Liver (tissue), 9 donors: ENCODE data around the gene SPATC1L. TPM values are rescaled to one million over a fixed set of nuclear protein-coding genes. Genes with fewer than 3 reads are reported as not detected.

Experiments
- DNase-seq: peaks from one replicate; pipeline ENCODE4 v3.0.0-alpha.2; 2017; ENCODE audit warnings: low spot score
- H3K27ac ChIP-seq, 2 donors: one replicate each; pipeline ENCODE4 v1.7.0; 2013; ENCODE audit warnings: inconsistent platforms in 2 of 2, low read length in 2 of 2, control low read depth in 1 of 2, low read depth in 1 of 2, mild to moderate bottlenecking in 1 of 2
- H3K27me3 ChIP-seq, 4 donors: one replicate each; pipeline versions ENCODE4 v1.6.1 to v1.7.0; 2013; ENCODE audit warnings: low read length in 3 of 4, inconsistent platforms in 1 of 4, mild to moderate bottlenecking in 1 of 4, moderate library complexity in 1 of 4; ENCODE audit not compliant: control insufficient read depth in 4 of 4, insufficient read depth in 4 of 4
- H3K36me3 ChIP-seq, 4 donors: one replicate each; pipeline versions ENCODE4 v1.6.1 to v1.7.0; 2013; ENCODE audit warnings: low read length in 3 of 4, mild to moderate bottlenecking in 3 of 4, low read depth in 1 of 4, moderate library complexity in 1 of 4; ENCODE audit not compliant: control insufficient read depth in 4 of 4, insufficient read depth in 3 of 4
- H3K4me1 ChIP-seq, 4 donors: one replicate each; pipeline versions ENCODE4 v1.6.1 to v1.7.0; 2013; ENCODE audit warnings: low read length in 3 of 4, mild to moderate bottlenecking in 3 of 4, moderate library complexity in 1 of 4; ENCODE audit not compliant: control insufficient read depth in 4 of 4, insufficient read depth in 4 of 4
- H3K4me3 ChIP-seq, 3 donors: one replicate each; pipeline versions ENCODE4 v1.6.1 to v1.7.0; 2013; ENCODE audit warnings: low read length in 3 of 3, control low read depth in 1 of 3, low read depth in 1 of 3, mild to moderate bottlenecking in 1 of 3
- H3K9ac ChIP-seq, 2 donors: one replicate each; pipeline ENCODE4 v1.7.0; 2013; ENCODE audit warnings: low read length in 2 of 2, mild to moderate bottlenecking in 2 of 2, moderate library complexity in 2 of 2, control low read depth in 1 of 2, low read depth in 1 of 2
- H3K9me3 ChIP-seq, 4 donors: one replicate each; pipeline versions ENCODE4 v1.6.1 to v1.7.0; 2013; ENCODE audit warnings: low read length in 3 of 4; ENCODE audit not compliant: control insufficient read depth in 4 of 4
- ATF3 ChIP-seq: IDR thresholded peaks from 2 replicates; pipeline ENCODE4 v1.6.1; 2016; ENCODE audit warnings: antibody characterized with exemption
- CTCF ChIP-seq: fragments of 150-350 bp; IDR thresholded peaks from 2 replicates; pipeline ENCODE4 v1.5.1; 2017; ENCODE audit warnings: improper control_type of control experiment, low read depth, low read length; ENCODE audit not compliant: missing input control
- EGR1 ChIP-seq, 2 donors: IDR thresholded peaks; 2 replicates each; pipeline ENCODE4 v1.6.1; 2016 to 2018; ENCODE audit warnings: antibody characterized with exemption in 2 of 2, low read depth in 2 of 2
- FOXA1 ChIP-seq: IDR thresholded peaks from 2 replicates; pipeline ENCODE4 v1.6.1; 2016; ENCODE audit warnings: antibody characterized with exemption
- FOXA2 ChIP-seq: IDR thresholded peaks from 2 replicates; pipeline ENCODE4 v1.6.1; 2016; ENCODE audit warnings: antibody characterized with exemption
- GABPA ChIP-seq, 2 donors: IDR thresholded peaks in 1 of 2; conservative IDR thresholded peaks in 1 of 2; 2 replicates each; pipeline ENCODE4 v1.6.1; 2016; ENCODE audit warnings: antibody characterized with exemption in 2 of 2, mild to moderate bottlenecking in 1 of 2, moderate library complexity in 1 of 2
- HNF4A ChIP-seq, 2 donors: conservative IDR thresholded peaks; 2 replicates each; pipeline ENCODE4 v1.6.1; 2016; ENCODE audit warnings: antibody characterized with exemption in 2 of 2, mild to moderate bottlenecking in 2 of 2
- HNF4G ChIP-seq: IDR thresholded peaks from 2 replicates; pipeline ENCODE4 v1.6.1; 2016; ENCODE audit warnings: antibody characterized with exemption
- JUND ChIP-seq, 2 donors: IDR thresholded peaks; 2 replicates each; pipeline ENCODE4 v1.6.1; 2016; ENCODE audit warnings: antibody characterized with exemption in 2 of 2
- NR2F2 ChIP-seq: IDR thresholded peaks from 2 replicates; pipeline ENCODE4 v1.6.1; 2016; ENCODE audit warnings: antibody characterized with exemption
- RAD21 ChIP-seq, 2 donors: IDR thresholded peaks; 2 replicates each; pipeline ENCODE4 v1.6.1; 2016; ENCODE audit warnings: antibody characterized with exemption in 2 of 2, mild to moderate bottlenecking in 2 of 2
- RXRA ChIP-seq, 2 donors: IDR thresholded peaks; 2 replicates each; pipeline ENCODE4 v1.6.1; 2017 to 2018; ENCODE audit warnings: antibody characterized with exemption in 2 of 2, mild to moderate bottlenecking in 1 of 2
- SP1 ChIP-seq: IDR thresholded peaks from 2 replicates; pipeline ENCODE4 v1.6.1; 2018; ENCODE audit warnings: antibody characterized with exemption, mild to moderate bottlenecking
- TAF1 ChIP-seq: conservative IDR thresholded peaks from 2 replicates; pipeline ENCODE4 v1.6.1; 2016; ENCODE audit warnings: antibody characterized with exemption, mild to moderate bottlenecking
- YY1 ChIP-seq: IDR thresholded peaks from 2 replicates; pipeline ENCODE4 v1.6.1; 2016; ENCODE audit warnings: antibody characterized with exemption, mild to moderate bottlenecking
- ZBTB33 ChIP-seq: IDR thresholded peaks from 2 replicates; pipeline ENCODE4 v1.6.1; 2016; ENCODE audit warnings: antibody characterized with exemption
- polyA plus RNA-seq, 2 donors: library from polyadenylated mRNA; stranded (reverse) in 1 of 2; unstranded in 1 of 2; fragments of 200-250 nt in 1 of 2; fragments of >200 nt in 1 of 2; fragmentation: Nextera tagmentation in 1 of 2; extraction: Ambion mirVana in 1 of 2; gene quantifications; one replicate each; pipeline versions ENCODE4 v1.2.1 to v1.2.3, GENCODE V29; 2013 to 2015
- total RNA-seq, 2 donors: library from RNA; depleted of rRNA; stranded (reverse); fragments of >200 nt; gene quantifications; one replicate each; pipeline ENCODE4 v1.2.3, GENCODE V29; 2014
- TF ChIP-seq, protein P1 (sequence below): IDR thresholded peaks from 2 replicates; pipeline ENCODE4 v1.6.1; 2016; ENCODE audit warnings: antibody characterized with exemption
- TF ChIP-seq, protein P2 (sequence below): IDR thresholded peaks from 2 replicates; pipeline ENCODE4 v1.6.1; 2016; ENCODE audit warnings: antibody characterized with exemption, mild to moderate bottlenecking
- donor health status: healthy.
- donor health status: healthy.
- donor health status: healthy.
- donor health status: healthy.
- donor health status: healthy.

The SPATC1L gene
- total and polyA plus RNA-seq, 4 donors: 0.33 to 3.5 (median 0.79) TPM

DNA sequence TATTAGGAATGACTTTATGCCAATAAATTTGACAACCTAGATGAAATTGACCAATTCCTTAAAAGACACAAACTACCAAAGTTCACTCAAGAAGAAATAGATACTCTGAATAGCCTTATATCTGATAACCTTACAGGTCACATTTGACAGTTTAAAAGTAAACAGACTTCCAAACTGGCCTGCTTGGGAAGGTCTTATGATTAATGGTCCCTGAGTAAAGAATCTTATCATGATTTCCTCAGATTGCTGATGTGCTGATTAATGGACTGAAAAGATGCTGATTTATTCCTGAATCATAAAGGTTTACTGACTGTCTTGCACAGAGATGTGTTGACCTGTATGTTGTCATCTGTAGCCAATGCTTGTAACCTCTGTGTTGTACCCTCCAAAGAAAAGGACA, 19.2 kb downstream of the SPATC1L start:
- Histone ChIP-seq H3K4me1 (no peaks in the 10 kb centered on the region), H3K9me3 (no peaks in the 10 kb centered on the region), H3K36me3 (no peaks in the 10 kb centered on the region), H3K4me3 (no peak overlapping the region), H3K27me3 (no peaks in the 10 kb centered on the region), H3K9ac (no peak overlapping the region), H3K27ac (no peak overlapping the region)
- no peak for DNase-seq
- TF ChIP-seq, protein P1, sequence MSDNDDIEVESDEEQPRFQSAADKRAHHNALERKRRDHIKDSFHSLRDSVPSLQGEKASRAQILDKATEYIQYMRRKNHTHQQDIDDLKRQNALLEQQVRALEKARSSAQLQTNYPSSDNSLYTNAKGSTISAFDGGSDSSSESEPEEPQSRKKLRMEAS: no peak
- TF ChIP-seq ATF3 (no peak), EGR1 (IDR thresholded peaks at IDR 0.05; ENCODE audit: low read depth in 2 of 2) (no peak), ZBTB33 (no peak), SP1 (no peak), JUND (IDR thresholded peaks at IDR 0.05) (no peak), RXRA (IDR thresholded peaks at IDR 0.05) (no peak), RAD21 (IDR thresholded peaks at IDR 0.05) (no peak), TAF1 (no peak), FOXA2 (no peak), GABPA (IDR thresholded peaks at IDR 0.05 in 1 of 2, conservative IDR thresholded peaks at IDR 0.05 in 1 of 2) (no peak), NR2F2 (no peak), FOXA1 (no peak), CTCF (no peak), YY1 (no peak), HNF4A (conservative IDR thresholded peaks at IDR 0.05) (no peak), HNF4G (no peak)
- TF ChIP-seq, protein P2, sequence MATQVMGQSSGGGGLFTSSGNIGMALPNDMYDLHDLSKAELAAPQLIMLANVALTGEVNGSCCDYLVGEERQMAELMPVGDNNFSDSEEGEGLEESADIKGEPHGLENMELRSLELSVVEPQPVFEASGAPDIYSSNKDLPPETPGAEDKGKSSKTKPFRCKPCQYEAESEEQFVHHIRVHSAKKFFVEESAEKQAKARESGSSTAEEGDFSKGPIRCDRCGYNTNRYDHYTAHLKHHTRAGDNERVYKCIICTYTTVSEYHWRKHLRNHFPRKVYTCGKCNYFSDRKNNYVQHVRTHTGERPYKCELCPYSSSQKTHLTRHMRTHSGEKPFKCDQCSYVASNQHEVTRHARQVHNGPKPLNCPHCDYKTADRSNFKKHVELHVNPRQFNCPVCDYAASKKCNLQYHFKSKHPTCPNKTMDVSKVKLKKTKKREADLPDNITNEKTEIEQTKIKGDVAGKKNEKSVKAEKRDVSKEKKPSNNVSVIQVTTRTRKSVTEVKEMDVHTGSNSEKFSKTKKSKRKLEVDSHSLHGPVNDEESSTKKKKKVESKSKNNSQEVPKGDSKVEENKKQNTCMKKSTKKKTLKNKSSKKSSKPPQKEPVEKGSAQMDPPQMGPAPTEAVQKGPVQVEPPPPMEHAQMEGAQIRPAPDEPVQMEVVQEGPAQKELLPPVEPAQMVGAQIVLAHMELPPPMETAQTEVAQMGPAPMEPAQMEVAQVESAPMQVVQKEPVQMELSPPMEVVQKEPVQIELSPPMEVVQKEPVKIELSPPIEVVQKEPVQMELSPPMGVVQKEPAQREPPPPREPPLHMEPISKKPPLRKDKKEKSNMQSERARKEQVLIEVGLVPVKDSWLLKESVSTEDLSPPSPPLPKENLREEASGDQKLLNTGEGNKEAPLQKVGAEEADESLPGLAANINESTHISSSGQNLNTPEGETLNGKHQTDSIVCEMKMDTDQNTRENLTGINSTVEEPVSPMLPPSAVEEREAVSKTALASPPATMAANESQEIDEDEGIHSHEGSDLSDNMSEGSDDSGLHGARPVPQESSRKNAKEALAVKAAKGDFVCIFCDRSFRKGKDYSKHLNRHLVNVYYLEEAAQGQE: no peak
